Measurements from ENCODE around the gene FAM161B.
"Not testable (repeated sequence)": the region's sequence is repeated elsewhere in the genome, so short reads cannot be mapped to it uniquely, and the experiment has no call there.

Gene FAM161B

DNA sequence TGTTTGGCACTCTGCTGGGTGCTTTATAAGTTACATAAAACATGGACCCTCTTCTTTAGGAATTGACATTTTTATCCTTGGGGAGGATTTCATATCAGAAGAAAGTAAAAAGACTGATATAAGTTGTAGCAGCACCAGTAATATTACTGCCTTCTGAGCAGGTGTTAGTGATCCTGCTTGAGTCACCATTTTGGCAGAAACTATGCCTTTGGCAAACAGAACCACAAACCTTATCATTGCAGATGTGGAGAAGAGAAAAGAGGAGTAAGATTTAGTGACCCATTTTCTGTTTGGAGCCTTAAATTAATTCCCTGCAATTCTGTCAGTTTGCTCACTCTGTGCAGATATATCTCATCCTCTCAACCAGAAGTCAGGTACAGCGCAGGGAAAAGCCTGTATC, 40.2 kb downstream of the FAM161B start:
- Mint-ChIP-seq H3K9me3 (ENCODE audit: low read depth) (peaks cover 5% of the 10 kb centered on the region), H3K36me3 (peaks cover 33% of the 10 kb centered on the region), H3K4me3 (no peak overlapping the region), H3K27me3 (no peaks in the 10 kb centered on the region), H3K4me1 (ENCODE audit: low read depth) (peaks cover 9% of the 10 kb centered on the region), H3K27ac (peak overlapping the region; percentile 81)

- Mint-ChIP-seq H3K27me3 (no peaks in the 10 kb centered on the region), H3K4me3 (no peak overlapping the region), H3K36me3 (peaks cover 8% of the 10 kb centered on the region), H3K27ac (no peak overlapping the region), H3K9me3 (ENCODE audit: low read depth) (no peaks in the 10 kb centered on the region), H3K4me1 (ENCODE audit: low read depth) (peaks cover under 1% of the 10 kb centered on the region)
Observed at GRCh38 chr14:73903028-73903427, 46.9 kb downstream of the FAM161B start.

DNA sequence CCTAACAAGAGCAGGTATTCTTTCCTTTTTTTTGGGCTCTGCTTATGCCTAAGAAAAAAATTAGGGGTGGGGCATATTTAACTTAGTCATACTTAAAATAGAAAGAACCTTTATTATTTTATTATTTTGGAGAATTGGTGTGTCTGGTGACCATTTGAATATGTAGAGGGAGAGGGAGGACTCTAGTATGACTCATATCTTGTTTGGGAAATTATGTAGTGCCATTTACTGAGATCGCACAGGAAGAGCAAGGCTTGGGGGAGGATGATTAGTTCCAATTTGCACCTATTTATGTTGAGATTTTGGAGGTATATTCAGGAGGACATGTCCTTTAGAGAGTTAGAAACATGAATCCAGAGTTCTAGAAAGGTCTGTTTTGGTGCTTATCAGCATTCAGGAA, 53.4 kb downstream of the FAM161B start:
- no peaks in the 10 kb centered on the region for H3K9me3 Mint-ChIP-seq (ENCODE audit: low read depth)
- H3K36me3 Mint-ChIP-seq = no peaks in the 10 kb centered on the region
- H3K4me3 Mint-ChIP-seq = no peak overlapping the region
- no peaks in the 10 kb centered on the region for H3K27me3 Mint-ChIP-seq
- peaks cover 6% of the 10 kb centered on the region for H3K4me1 Mint-ChIP-seq (ENCODE audit: low read depth)
- peak overlapping the region; percentile 46 for H3K27ac Mint-ChIP-seq

- Mint-ChIP-seq H3K27me3 (no peaks in the 10 kb centered on the region), H3K27ac (no peak overlapping the region), H3K36me3 (no peaks in the 10 kb centered on the region)
Observed at GRCh38 chr14:73895939-73896338, 54.0 kb downstream of the FAM161B start.

GRCh38 chr14:73894180-73894687, 55.7 kb downstream of the FAM161B start:
- not testable (repeated sequence) for H3K36me3 Mint-ChIP-seq; H3K27ac Mint-ChIP-seq; H3K9me3 Mint-ChIP-seq (ENCODE audit: low read depth); H3K4me3 Mint-ChIP-seq; H3K27me3 Mint-ChIP-seq
- H3K4me1 Mint-ChIP-seq (ENCODE audit: low read depth) = peaks cover 16% of the 10 kb centered on the region

More at GRCh38 chr14:73895939-73896338, 54.0 kb downstream of the FAM161B start:
- peaks cover 6% of the 10 kb centered on the region for H3K4me1 Mint-ChIP-seq (ENCODE audit: low read depth)
- no peak overlapping the region for H3K4me3 Mint-ChIP-seq
- no peaks in the 10 kb centered on the region for H3K9me3 Mint-ChIP-seq (ENCODE audit: low read depth)

GRCh38 chr14:73889376-73889775, 60.5 kb downstream of the FAM161B start:
- peak overlapping the region; percentile 52 for H3K4me3 Mint-ChIP-seq
- peaks cover 48% of the 10 kb centered on the region for H3K4me1 Mint-ChIP-seq (ENCODE audit: low read depth)
- no peaks in the 10 kb centered on the region for H3K27me3 Mint-ChIP-seq
- no peaks in the 10 kb centered on the region for H3K9me3 Mint-ChIP-seq (ENCODE audit: low read depth)
- H3K36me3 Mint-ChIP-seq = peaks cover 2% of the 10 kb centered on the region
- H3K27ac Mint-ChIP-seq = peak overlapping the region; percentile 74

DNA sequence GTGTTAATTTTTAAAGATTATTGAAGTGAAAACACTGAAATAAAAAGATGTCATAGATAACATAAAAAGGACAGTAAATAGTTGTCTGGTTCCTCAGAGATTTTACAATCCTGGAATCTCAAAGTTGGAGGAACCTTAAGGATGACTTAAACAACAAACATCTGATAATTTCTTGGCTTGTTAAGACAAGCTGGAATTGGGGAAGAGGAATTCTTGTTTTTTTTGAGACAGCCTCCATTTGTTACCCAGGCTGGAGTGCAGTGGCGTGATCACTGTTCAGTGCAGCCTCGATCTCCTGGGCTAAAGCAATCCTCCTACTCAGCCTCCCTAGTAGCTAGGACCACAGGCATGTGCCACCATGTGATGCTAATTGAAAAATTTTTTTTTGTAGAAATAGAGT, 60.9 kb downstream of the FAM161B start:
- no peaks in the 10 kb centered on the region for H3K9me3 Mint-ChIP-seq (ENCODE audit: low read depth)
- H3K4me3 Mint-ChIP-seq = peak overlapping the region; percentile 98
- H3K27ac Mint-ChIP-seq = peak overlapping the region; percentile 85
- H3K4me1 Mint-ChIP-seq (ENCODE audit: low read depth) = peaks cover 48% of the 10 kb centered on the region
- H3K27me3 Mint-ChIP-seq = no peaks in the 10 kb centered on the region
- H3K36me3 Mint-ChIP-seq = peaks cover 2% of the 10 kb centered on the region

DNA sequence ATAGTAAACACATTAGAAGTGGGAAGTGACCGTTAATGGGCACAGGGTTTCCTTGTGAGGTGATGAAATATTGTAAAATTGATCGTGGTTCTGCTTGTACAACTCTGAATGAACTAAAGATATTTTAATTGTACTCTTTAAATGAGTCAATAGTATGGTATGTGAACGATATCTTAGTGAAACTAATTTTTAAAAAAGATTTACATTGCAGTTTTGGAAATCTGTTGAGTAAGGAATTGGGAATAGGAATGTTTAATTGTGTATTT, 61.5 kb downstream of the FAM161B start:
- no peaks in the 10 kb centered on the region for H3K27me3 Mint-ChIP-seq
- no peaks in the 10 kb centered on the region for H3K9me3 Mint-ChIP-seq (ENCODE audit: low read depth)
- H3K4me3 Mint-ChIP-seq = peak overlapping the region; percentile 98
- H3K4me1 Mint-ChIP-seq (ENCODE audit: low read depth) = peaks cover 49% of the 10 kb centered on the region
- peak overlapping the region; percentile 85 for H3K27ac Mint-ChIP-seq
- peaks cover 2% of the 10 kb centered on the region for H3K36me3 Mint-ChIP-seq

GRCh38 chr14:73887694-73888459, 62.0 kb downstream of the FAM161B start:
- H3K4me1 Mint-ChIP-seq (ENCODE audit: low read depth) = peaks cover 49% of the 10 kb centered on the region
- H3K36me3 Mint-ChIP-seq = peaks cover 2% of the 10 kb centered on the region
- no peaks in the 10 kb centered on the region for H3K27me3 Mint-ChIP-seq
- no peaks in the 10 kb centered on the region for H3K9me3 Mint-ChIP-seq (ENCODE audit: low read depth)
- peak overlapping the region; percentile 98 for H3K4me3 Mint-ChIP-seq
- H3K27ac Mint-ChIP-seq = peak overlapping the region; percentile 85

- peak overlapping the region; percentile 85 for H3K27ac Mint-ChIP-seq
- H3K9me3 Mint-ChIP-seq (ENCODE audit: low read depth) = no peaks in the 10 kb centered on the region
- peaks cover 49% of the 10 kb centered on the region for H3K4me1 Mint-ChIP-seq (ENCODE audit: low read depth)
- H3K27me3 Mint-ChIP-seq = no peaks in the 10 kb centered on the region
- H3K36me3 Mint-ChIP-seq = peaks cover 2% of the 10 kb centered on the region
- peak overlapping the region; percentile 98 for H3K4me3 Mint-ChIP-seq
Observed at GRCh38 chr14:73887318-73887616, 62.6 kb downstream of the FAM161B start.

DNA sequence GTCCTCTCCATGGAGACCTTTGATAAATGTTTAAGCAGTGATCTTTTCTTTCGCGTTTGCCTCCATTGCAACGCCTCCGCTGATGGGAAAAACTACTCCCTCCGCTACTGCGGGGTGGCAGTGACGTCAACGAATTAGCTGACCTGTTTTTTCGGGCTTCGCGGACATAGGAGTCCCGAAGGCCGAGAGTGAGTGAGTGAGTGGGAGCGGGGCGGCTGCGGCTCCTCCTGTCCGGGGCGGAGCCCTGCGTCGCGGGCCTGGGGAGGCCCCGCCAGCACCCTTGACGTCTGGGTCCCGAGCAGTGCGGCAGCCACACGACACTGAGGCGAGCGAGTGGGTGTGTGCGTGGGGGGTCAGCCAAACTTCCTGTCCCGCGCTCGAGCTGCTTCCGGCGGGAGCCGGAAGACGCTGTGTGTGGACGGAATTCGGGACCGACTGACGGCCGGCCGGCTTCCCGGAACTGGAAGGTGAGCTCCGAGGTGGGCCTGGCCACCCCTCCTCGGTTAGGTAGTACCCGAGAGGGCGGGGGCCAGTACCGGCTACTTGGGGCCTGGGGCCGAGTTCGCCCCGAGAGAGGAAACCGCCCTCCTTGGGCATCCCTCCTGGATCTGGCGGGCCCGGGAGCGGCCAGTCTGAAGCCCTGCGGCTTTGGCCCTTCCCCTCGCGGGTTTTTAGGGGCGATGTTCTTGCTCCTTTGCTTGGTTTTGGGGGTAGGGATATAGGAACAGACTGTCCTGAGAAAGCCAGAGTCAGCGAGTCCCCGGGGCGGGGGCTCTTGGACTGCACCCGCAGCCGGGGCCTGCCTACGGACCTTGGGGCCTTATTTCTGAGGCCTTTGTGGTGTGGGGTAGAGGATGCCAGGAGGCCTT, 63.2 kb downstream of the FAM161B start, which contains the start of gene ZNF410:
ZNF410 (plus strand) TSS at position 411 of the 869 bp plus-strand sequence. CDS start 5,317 bp downstream, outside the sequence.
- Mint-ChIP-seq H3K36me3 (peaks cover 2% of the 10 kb centered on the region), H3K27ac (peak within 1 kb of the TSS; percentile 99), H3K4me3 (peak within 1 kb of the TSS; percentile 98), H3K9me3 (ENCODE audit: low read depth) (no peaks in the 10 kb centered on the region), H3K27me3 (no peaks in the 10 kb centered on the region), H3K4me1 (ENCODE audit: low read depth) (peaks cover 47% of the 10 kb centered on the region)

GRCh38 chr14:73884438-73885190, 65.3 kb downstream of the FAM161B start:
- Mint-ChIP-seq H3K36me3 (peaks cover 2% of the 10 kb centered on the region), H3K27ac (peak overlapping the region; percentile 28), H3K4me1 (ENCODE audit: low read depth) (peaks cover 41% of the 10 kb centered on the region), H3K4me3 (peak overlapping the region; percentile 74), H3K27me3 (no peaks in the 10 kb centered on the region), H3K9me3 (ENCODE audit: low read depth) (no peaks in the 10 kb centered on the region)

All from activated naive CD8-positive, alpha-beta T cell (primary cell).